ENCODE measurements around the gene SPAG16.

SPAG16 gene

DNA sequence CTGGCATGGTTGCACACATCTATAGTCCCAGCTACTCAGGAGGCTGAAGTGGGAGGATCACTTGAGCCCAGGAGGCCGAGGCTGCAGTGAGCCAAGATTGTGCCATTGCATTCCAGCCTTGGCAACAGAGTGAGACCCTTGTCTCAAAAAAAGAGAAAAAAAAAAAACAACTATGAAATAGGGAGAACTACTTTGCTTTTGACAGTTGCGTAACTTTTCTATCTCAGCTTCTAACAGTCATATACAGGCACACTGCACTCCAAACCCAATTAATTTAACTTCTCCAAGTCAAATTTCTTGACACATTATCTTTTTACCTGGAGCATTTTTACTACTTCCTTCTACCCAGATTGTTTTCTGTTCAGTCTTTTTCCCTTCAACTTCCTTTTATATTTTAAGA is 1102.5 kb downstream of the SPAG16 start:
- TF ChIP-seq EP300 (IDR thresholded peaks at IDR 0.05; ENCODE audit: borderline replicate concordance): no peak
- no peak for TF ChIP-seq NFIC (IDR thresholded peaks at IDR 0.05)
- no peak for TF ChIP-seq EGR1 (IDR thresholded peaks at IDR 0.05)
- TF ChIP-seq USF1 (IDR thresholded peaks at IDR 0.05): no peak
- TF ChIP-seq CREB1 (IDR thresholded peaks at IDR 0.05; ENCODE audit: low read depth): no peak
- no peak for TF ChIP-seq TCF12 (IDR thresholded peaks at IDR 0.05; ENCODE audit: low read depth)
- TF ChIP-seq YY1 (IDR thresholded peaks at IDR 0.05; ENCODE audit: low read depth): no peak
- TF ChIP-seq CEBPB (IDR thresholded peaks at IDR 0.05): no peak; the same call in 1 of the 2 replicates
- TF ChIP-seq, protein P1, sequence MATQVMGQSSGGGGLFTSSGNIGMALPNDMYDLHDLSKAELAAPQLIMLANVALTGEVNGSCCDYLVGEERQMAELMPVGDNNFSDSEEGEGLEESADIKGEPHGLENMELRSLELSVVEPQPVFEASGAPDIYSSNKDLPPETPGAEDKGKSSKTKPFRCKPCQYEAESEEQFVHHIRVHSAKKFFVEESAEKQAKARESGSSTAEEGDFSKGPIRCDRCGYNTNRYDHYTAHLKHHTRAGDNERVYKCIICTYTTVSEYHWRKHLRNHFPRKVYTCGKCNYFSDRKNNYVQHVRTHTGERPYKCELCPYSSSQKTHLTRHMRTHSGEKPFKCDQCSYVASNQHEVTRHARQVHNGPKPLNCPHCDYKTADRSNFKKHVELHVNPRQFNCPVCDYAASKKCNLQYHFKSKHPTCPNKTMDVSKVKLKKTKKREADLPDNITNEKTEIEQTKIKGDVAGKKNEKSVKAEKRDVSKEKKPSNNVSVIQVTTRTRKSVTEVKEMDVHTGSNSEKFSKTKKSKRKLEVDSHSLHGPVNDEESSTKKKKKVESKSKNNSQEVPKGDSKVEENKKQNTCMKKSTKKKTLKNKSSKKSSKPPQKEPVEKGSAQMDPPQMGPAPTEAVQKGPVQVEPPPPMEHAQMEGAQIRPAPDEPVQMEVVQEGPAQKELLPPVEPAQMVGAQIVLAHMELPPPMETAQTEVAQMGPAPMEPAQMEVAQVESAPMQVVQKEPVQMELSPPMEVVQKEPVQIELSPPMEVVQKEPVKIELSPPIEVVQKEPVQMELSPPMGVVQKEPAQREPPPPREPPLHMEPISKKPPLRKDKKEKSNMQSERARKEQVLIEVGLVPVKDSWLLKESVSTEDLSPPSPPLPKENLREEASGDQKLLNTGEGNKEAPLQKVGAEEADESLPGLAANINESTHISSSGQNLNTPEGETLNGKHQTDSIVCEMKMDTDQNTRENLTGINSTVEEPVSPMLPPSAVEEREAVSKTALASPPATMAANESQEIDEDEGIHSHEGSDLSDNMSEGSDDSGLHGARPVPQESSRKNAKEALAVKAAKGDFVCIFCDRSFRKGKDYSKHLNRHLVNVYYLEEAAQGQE (IDR thresholded peaks at IDR 0.05; ENCODE audit: low read depth): no peak
- no peak for TF ChIP-seq TEAD4 (IDR thresholded peaks at IDR 0.05)
- TF ChIP-seq TAF1 (IDR thresholded peaks at IDR 0.05; ENCODE audit: low read depth): no peak
- no peak for TF ChIP-seq MAX (IDR thresholded peaks at IDR 0.05)
- no peak for TF ChIP-seq RAD21 (IDR thresholded peaks at IDR 0.05; ENCODE audit: low read depth)

- TF ChIP-seq FOXM1 (IDR thresholded peaks at IDR 0.05; ENCODE audit: borderline replicate concordance, low read depth): no peak
- no peak for TF ChIP-seq TEAD4 (IDR thresholded peaks at IDR 0.05)
- TF ChIP-seq RAD21 (IDR thresholded peaks at IDR 0.05; ENCODE audit: low read depth): no peak
- no peak for TF ChIP-seq ZBTB7A (IDR thresholded peaks at IDR 0.05; ENCODE audit: low read depth)
- no peak for TF ChIP-seq CREB1 (IDR thresholded peaks at IDR 0.05; ENCODE audit: low read depth)
- no peak for TF ChIP-seq USF1 (IDR thresholded peaks at IDR 0.05)
- TF ChIP-seq, protein P1 (IDR thresholded peaks at IDR 0.05; ENCODE audit: low read depth): no peak
- no peak for TF ChIP-seq EGR1 (IDR thresholded peaks at IDR 0.05)
- TF ChIP-seq NFIC (IDR thresholded peaks at IDR 0.05): no peak
- no peak for TF ChIP-seq TCF12 (IDR thresholded peaks at IDR 0.05; ENCODE audit: low read depth)
- TF ChIP-seq TAF1 (IDR thresholded peaks at IDR 0.05; ENCODE audit: low read depth): no peak
- no peak for TF ChIP-seq MAX (IDR thresholded peaks at IDR 0.05)
- TF ChIP-seq YY1 (IDR thresholded peaks at IDR 0.05; ENCODE audit: low read depth): no peak
- TF ChIP-seq CEBPB (IDR thresholded peaks at IDR 0.05): no peak
Measured at GRCh38 chr2:214389334-214389733, 1105.1 kb downstream of the SPAG16 start.

- no peak for TF ChIP-seq EGR1 (IDR thresholded peaks at IDR 0.05)
- TF ChIP-seq TEAD4 (IDR thresholded peaks at IDR 0.05): no peak
- no peak for TF ChIP-seq FOXM1 (IDR thresholded peaks at IDR 0.05; ENCODE audit: borderline replicate concordance, low read depth)
- TF ChIP-seq RAD21 (IDR thresholded peaks at IDR 0.05; ENCODE audit: low read depth): no peak
- no peak for TF ChIP-seq YY1 (IDR thresholded peaks at IDR 0.05; ENCODE audit: low read depth)
- no peak for TF ChIP-seq EP300 (IDR thresholded peaks at IDR 0.05; ENCODE audit: borderline replicate concordance)
Measured at GRCh38 chr2:214393796-214394195, 1109.5 kb downstream of the SPAG16 start.

DNA sequence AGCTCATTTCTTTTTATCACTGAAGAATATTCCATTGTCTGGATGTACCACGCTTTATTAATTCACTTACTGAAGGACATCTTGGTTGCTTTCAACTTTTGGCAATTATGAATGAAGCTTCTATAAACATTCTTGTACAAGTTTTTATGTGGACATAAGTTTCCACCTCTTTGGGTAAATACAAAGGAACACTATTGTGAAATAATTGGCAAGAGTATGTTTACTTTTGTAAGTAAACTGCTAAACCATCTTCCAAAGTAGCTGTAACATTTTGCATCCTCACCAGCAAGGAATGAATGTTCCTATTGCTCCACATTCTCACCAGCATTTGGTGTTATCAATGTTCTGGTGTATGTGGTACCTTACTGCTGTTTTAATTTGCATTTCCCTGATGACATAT is 1110.8 kb downstream of the SPAG16 start:
- TF ChIP-seq TAF1 (IDR thresholded peaks at IDR 0.05; ENCODE audit: low read depth): no peak
- TF ChIP-seq CREB1 (IDR thresholded peaks at IDR 0.05; ENCODE audit: low read depth): no peak
- no peak for TF ChIP-seq YY1 (IDR thresholded peaks at IDR 0.05; ENCODE audit: low read depth)
- TF ChIP-seq TEAD4 (IDR thresholded peaks at IDR 0.05): no peak
- no peak for TF ChIP-seq USF1 (IDR thresholded peaks at IDR 0.05)
- no peak for TF ChIP-seq EGR1 (IDR thresholded peaks at IDR 0.05)
- TF ChIP-seq, protein P1 (IDR thresholded peaks at IDR 0.05; ENCODE audit: low read depth): no peak
- no peak for TF ChIP-seq FOXM1 (IDR thresholded peaks at IDR 0.05; ENCODE audit: borderline replicate concordance, low read depth)
- TF ChIP-seq MAX (IDR thresholded peaks at IDR 0.05): no peak
- TF ChIP-seq ZBTB7A (IDR thresholded peaks at IDR 0.05; ENCODE audit: low read depth): no peak
- no peak for TF ChIP-seq EP300 (IDR thresholded peaks at IDR 0.05; ENCODE audit: borderline replicate concordance)
- no peak for TF ChIP-seq CEBPB (IDR thresholded peaks at IDR 0.05)
- no peak for TF ChIP-seq NFIC (IDR thresholded peaks at IDR 0.05)
- TF ChIP-seq RAD21 (IDR thresholded peaks at IDR 0.05; ENCODE audit: low read depth): no peak
- TF ChIP-seq TCF12 (IDR thresholded peaks at IDR 0.05; ENCODE audit: low read depth): no peak

Measured in Ishikawa (cell line).